ENCODE measurements around the gene FLRT2.

The FLRT2 gene

GRCh38 chr14:85565862-85566296 is 35.9 kb downstream of the FLRT2 start:
- no peak for DNase-seq

- DNase-seq: no peak
Observed at GRCh38 chr14:85566603-85567002, 36.7 kb downstream of the FLRT2 start.

- no peak for DNase-seq
Observed at GRCh38 chr14:85572011-85572410, 42.1 kb downstream of the FLRT2 start.

- no peak for DNase-seq
Observed at GRCh38 chr14:85572845-85573244, 42.9 kb downstream of the FLRT2 start.

GRCh38 chr14:85573406-85573805 is 43.5 kb downstream of the FLRT2 start:
- no peak for DNase-seq

- DNase-seq: no peak
Observed at GRCh38 chr14:85574853-85575616, 45.1 kb downstream of the FLRT2 start.

GRCh38 chr14:85575617-85575898 is 45.6 kb downstream of the FLRT2 start:
- no peak for DNase-seq

- no peak for DNase-seq
Observed at GRCh38 chr14:85576218-85576617, 46.3 kb downstream of the FLRT2 start.

GRCh38 chr14:85576848-85577542 is 47.1 kb downstream of the FLRT2 start:
- DNase-seq: no peak

- DNase-seq: no peak
Observed at GRCh38 chr14:85577543-85578114, 47.7 kb downstream of the FLRT2 start.

- DNase-seq: no peak
Observed at GRCh38 chr14:85578357-85578756, 48.4 kb downstream of the FLRT2 start.

- no peak for DNase-seq
Observed at GRCh38 chr14:85578930-85579329, 49.0 kb downstream of the FLRT2 start.

- DNase-seq: no peak
Observed at GRCh38 chr14:85579942-85580341, 50.0 kb downstream of the FLRT2 start.

- no peak for DNase-seq
Observed at GRCh38 chr14:85580536-85581140, 50.7 kb downstream of the FLRT2 start.

GRCh38 chr14:85581691-85582090 is 51.7 kb downstream of the FLRT2 start:
- no peak for DNase-seq

- no peak for DNase-seq
Observed at GRCh38 chr14:85583380-85583779, 53.4 kb downstream of the FLRT2 start.

- no peak for DNase-seq
Observed at GRCh38 chr14:85584481-85584880, 54.5 kb downstream of the FLRT2 start.

- DNase-seq: no peak
Observed at GRCh38 chr14:85587151-85587711, 57.3 kb downstream of the FLRT2 start.

- no peak for DNase-seq
Observed at GRCh38 chr14:85590784-85591183, 60.8 kb downstream of the FLRT2 start.

GRCh38 chr14:85594217-85594616 is 64.3 kb downstream of the FLRT2 start:
- no peak for DNase-seq

- no peak for DNase-seq
Observed at GRCh38 chr14:85595981-85596380, 66.0 kb downstream of the FLRT2 start.

- DNase-seq: no peak
Observed at GRCh38 chr14:85596562-85596961, 66.6 kb downstream of the FLRT2 start.

- DNase-seq: no peak
Observed at GRCh38 chr14:85597701-85598100, 67.8 kb downstream of the FLRT2 start.

- no peak for DNase-seq
Observed at GRCh38 chr14:85599939-85600338, 70.0 kb downstream of the FLRT2 start.

Data from stimulated activated CD4-positive, alpha-beta T cell treated with anti-CD3 and anti-CD28 coated beads, Interleukin-15, amount 100 ng/mL, for 24 hours (primary cell).